Measurements from ENCODE around the gene PLCH2.

Gene PLCH2, protein sequence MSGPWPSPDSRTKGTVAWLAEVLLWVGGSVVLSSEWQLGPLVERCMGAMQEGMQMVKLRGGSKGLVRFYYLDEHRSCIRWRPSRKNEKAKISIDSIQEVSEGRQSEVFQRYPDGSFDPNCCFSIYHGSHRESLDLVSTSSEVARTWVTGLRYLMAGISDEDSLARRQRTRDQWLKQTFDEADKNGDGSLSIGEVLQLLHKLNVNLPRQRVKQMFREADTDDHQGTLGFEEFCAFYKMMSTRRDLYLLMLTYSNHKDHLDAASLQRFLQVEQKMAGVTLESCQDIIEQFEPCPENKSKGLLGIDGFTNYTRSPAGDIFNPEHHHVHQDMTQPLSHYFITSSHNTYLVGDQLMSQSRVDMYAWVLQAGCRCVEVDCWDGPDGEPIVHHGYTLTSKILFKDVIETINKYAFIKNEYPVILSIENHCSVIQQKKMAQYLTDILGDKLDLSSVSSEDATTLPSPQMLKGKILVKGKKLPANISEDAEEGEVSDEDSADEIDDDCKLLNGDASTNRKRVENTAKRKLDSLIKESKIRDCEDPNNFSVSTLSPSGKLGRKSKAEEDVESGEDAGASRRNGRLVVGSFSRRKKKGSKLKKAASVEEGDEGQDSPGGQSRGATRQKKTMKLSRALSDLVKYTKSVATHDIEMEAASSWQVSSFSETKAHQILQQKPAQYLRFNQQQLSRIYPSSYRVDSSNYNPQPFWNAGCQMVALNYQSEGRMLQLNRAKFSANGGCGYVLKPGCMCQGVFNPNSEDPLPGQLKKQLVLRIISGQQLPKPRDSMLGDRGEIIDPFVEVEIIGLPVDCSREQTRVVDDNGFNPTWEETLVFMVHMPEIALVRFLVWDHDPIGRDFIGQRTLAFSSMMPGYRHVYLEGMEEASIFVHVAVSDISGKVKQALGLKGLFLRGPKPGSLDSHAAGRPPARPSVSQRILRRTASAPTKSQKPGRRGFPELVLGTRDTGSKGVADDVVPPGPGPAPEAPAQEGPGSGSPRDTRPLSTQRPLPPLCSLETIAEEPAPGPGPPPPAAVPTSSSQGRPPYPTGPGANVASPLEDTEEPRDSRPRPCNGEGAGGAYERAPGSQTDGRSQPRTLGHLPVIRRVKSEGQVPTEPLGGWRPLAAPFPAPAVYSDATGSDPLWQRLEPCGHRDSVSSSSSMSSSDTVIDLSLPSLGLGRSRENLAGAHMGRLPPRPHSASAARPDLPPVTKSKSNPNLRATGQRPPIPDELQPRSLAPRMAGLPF (N-terminal part only)

DNA sequence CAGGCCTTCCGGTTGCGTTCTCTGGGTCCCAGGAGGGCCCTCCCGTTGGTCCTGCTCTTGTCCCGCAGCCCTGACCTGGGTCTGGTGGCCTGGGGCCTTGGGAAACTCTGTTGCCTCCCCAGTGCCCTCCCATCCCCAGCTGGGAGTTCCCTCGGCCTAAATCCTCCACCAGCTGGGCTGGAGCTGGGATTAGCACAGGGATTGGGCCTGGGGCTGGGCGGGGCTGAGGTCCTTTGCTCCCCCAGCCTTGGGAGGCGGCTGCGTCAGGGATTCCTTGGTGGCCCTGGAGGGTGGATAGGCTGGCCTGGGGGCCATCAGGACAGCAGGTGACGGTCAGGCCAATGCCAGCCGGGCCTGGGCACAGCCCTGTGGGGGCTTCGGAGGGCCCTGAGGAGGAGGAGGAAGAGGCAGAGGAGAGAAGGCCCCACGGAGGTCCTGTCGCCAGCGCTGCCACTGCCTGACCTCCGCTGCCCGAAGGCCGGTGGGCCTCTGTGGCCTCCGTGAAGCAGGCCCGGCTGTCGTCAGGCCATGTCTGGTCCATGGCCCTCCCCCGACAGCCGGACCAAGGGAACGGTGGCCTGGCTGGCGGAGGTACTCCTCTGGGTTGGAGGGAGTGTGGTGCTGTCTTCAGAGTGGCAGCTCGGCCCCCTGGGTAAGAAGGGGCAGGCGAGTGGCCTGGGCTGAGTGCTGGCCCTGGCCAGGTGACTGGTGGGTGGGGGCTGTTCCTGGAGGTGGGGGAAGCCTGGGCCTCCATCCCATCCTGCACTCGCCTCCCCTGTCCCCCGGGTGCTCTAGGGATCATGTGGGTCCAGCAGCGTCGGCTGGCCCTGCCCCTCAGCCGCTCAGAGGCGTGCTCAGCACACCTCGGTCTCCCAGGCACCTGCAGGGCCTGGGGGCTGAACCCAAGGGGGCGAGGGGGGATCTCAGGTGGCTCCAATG lies at the start of gene PLCH2:
Gene PLCH2, plus strand, starts transcription at position 229 of the 939 bp plus-strand sequence. Its CDS starts 300 bp downstream, at position 529.
- FAIRE-seq, result no peak
- DNase-seq (ENCODE audit: extremely low spot score, insufficient read length, low read depth), result no peak

DNA sequence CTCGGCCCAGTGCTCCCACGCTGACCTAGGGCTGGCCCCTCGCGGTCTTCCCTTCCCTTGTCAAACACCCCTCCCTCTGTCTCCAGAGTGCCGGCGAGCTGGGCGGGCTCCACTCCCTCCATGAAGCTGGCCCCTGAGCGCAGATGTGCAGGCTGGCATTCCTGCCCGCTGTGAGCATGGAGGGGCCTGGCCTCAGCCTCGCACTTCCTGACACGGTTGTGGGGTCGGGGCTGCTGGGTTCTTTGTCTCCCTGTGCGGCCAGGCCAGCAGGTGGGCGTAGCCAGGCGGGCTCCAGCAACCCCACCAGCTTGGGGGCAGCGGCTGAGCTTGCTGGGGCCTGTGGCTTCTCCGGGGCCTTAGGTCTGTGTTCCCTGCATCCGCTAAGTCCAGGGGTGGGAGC lies 49.5 kb upstream of the PLCH2 start:
- no peak for DNase-seq (ENCODE audit: extremely low spot score, insufficient read length, low read depth)
- FAIRE-seq, result no peak

DNA sequence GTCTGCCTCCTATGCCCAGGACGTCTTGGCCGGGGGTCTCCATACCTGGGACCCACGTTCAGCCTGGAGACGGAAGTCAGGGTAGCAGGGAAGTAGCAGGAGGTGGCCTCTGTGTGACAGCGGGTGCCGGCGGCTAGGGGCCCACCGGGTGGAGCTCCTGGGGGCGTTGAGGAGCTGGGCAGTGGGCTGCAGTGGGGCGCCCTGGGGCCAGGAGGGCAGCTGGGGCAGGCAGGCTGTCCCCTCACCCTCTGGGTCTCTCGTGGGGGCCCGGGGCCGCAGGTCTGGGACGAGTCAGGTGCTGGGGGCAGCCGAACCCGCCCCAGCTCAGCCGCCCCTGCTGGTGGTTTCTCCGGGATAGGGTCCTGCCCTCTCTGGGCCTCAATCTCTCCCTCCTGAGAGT lies 49.0 kb upstream of the PLCH2 start:
- DNase-seq (ENCODE audit: extremely low spot score, insufficient read length, low read depth) (no peak), FAIRE-seq (no peak)

DNA sequence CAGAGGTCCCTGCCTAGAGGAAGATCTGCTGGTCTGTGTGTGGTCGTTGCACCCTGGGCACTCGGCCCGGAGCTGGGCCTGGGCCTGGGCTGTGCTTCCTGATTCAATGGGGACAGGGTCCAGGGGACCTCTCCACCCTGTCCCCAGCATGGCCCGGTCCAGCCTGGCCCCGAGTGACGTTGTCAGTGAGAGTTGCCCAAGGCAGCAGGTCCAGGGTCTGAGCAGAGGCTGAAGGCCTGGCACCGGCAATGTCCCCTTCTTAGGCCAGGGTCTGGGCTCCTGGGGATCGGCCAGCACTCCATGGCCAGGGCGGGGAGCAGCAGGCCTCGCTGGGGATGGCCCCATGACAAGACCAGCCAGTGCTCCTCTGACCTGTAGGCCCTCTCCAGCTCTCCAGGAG lies 48.1 kb upstream of the PLCH2 start:
- DNase-seq (ENCODE audit: extremely low spot score, insufficient read length, low read depth) (no peak), FAIRE-seq (no peak)

DNA sequence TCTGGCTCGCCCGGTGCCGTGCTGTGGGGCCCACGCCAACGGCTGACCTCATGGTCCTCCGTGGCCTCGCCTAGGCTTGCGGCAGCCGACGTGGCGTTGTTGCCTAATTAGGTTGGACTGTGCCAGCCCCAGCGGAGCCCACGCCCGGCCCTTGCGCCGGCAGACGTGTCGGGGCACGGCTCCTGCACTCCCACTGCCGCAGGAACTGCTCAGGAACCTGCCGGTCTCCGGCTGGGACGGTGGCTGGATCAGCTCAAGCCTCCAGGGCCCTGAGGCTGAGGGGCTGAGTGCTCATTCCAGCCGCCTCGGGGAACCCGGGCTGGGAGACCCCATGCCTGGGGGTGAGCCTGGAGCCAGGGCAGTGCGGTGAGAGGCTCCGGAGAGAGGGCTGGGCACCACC lies 47.6 kb upstream of the PLCH2 start:
- FAIRE-seq (no peak), DNase-seq (ENCODE audit: extremely low spot score, insufficient read length, low read depth) (no peak)

DNA sequence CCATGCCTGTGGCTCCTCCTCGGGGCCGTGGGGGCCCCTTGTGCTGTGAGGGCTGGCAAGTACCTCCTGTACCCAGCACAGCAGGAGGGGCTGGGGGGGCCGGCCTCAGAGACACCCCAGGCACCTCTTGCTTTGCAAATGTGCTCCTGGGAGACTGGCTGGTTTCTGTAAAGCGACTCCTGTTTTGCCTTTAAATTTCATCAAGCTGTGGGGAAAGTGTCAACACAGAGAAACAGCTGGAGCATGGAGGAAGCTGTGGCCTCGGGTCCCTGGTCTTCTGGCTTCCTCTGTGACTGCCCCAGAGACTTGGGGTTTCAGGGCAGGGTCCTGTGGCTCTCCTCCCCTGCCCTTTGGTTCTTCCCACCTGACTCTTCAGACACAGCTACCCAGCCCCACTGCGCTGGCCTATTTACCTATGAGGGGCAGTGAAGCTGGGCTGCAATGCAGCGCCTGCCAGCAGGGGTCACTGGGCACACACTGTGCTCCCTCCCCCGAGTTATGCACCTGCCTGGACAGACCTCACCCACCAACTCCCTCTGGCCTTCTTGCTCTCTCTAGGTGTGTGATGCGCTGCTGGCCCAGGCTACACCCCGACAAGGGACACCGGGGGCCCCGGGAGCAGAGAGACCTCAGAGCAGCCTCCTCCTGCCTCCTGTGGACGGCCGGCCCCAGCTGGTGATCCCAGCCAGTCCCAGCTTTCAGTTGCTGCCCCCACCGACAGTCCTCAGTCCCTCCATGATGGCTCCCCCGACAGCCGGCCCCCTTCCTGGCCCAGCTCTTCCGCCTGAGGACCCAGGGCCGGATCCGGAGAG lies 46.1 kb upstream of the PLCH2 start:
- DNase-seq (ENCODE audit: extremely low spot score, insufficient read length, low read depth), result no peak
- FAIRE-seq, result no peak

DNA sequence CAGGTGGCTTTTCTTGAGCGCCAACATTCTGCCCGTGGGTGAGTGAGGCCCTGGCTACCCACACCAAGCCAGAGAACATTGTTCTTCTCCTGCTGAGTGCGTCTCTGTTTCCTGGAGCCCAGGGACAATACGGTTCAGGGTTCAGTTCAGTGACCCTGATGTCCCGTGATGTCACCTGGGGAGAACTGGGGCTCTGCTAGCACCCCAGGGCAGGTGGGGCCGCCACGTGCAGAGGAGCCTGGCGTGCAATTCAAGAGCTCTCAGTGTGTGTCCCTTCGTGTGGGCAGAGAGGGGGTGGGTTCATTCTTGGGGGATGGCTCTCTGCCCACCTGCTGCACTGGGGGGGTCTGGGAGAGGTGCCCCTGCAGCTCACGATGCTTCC lies 45.5 kb upstream of the PLCH2 start:
- FAIRE-seq (no peak), DNase-seq (ENCODE audit: extremely low spot score, insufficient read length, low read depth) (no peak)

DNA sequence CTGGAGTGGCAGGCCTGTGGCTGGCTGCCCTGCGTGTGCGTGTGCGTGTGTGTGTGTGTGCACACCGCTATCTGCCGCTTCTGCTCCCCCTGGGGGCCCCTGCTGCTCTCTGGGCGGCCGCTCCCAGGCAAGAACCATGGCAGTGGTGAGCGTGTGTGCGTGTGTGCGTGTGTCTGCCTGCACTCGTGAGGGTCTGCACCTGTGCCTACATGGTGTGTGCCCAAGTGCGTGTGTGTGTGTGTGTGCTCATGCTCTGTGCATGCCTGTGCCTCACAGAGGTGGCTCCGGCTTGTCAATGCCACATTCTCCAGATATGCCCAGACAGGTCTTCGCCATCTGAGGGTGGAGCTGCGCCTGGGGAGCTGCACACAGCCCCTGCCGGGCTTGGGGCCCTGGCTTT lies 45.0 kb upstream of the PLCH2 start:
- DNase-seq (ENCODE audit: extremely low spot score, insufficient read length, low read depth) (no peak), FAIRE-seq (no peak)

DNA sequence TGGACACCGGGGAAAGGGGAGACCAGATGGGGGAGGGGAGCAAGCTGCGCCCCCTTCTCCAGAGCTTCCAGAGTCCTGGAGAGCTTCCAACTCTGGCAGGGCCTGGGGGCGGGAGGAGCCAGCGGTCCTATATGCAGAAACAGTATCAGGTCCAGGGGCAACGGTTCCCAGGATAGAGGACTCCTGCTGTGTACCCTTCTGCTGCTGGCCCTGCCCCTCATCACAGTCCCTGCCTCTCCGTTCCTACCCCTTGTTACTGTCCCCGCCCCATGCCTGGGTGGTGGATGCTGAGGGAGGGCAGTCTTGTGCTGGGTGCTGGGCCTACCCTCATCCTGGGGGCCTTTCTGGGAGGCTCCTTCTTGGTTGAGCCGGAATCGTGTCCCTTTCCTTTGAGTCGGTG lies 44.6 kb upstream of the PLCH2 start:
- no peak for FAIRE-seq
- no peak for DNase-seq (ENCODE audit: extremely low spot score, insufficient read length, low read depth)

DNA sequence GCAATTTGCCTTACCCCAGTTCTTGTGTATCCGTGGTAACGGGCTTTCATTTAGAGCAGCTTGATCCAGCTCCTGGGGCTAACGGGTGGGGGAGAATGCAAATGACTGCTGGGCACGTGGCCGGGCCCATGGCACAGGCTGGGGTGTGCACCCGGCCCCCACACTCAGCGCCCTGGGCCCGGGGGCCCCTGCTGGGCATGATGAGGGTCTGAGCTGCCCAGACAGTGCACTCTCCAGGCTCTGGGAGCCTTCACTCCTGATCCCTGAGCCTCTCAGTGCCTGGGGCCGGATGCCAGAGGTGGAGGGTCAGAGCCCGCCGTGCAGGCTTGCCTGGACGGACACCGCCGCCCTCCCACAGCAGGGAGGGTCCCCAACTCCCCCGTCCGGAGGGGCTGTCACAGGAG lies 43.6 kb upstream of the PLCH2 start:
- FAIRE-seq (no peak), DNase-seq (ENCODE audit: extremely low spot score, insufficient read length, low read depth) (no peak)

DNA sequence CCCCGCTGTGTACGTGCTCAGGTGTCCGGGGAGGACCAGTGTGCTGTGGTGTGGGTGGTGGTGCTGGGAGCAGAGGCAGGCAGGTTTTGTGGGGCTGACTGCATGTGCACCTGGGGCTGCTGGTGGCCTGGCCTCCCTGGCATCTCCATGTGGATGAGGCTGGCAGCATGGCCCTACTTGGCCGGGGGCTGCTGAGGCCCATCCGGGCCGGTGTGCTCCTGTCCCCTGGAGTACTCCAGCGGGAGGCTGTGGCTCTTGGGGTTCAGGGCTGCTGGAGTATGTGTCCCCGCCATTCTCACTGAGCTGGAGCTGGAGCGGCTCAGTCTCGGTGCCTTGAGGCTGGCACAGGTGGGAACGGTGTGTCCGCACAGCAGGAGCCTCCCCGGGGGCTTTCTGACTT lies 42.9 kb upstream of the PLCH2 start:
- DNase-seq (ENCODE audit: extremely low spot score, insufficient read length, low read depth) (no peak), FAIRE-seq (no peak)

DNA sequence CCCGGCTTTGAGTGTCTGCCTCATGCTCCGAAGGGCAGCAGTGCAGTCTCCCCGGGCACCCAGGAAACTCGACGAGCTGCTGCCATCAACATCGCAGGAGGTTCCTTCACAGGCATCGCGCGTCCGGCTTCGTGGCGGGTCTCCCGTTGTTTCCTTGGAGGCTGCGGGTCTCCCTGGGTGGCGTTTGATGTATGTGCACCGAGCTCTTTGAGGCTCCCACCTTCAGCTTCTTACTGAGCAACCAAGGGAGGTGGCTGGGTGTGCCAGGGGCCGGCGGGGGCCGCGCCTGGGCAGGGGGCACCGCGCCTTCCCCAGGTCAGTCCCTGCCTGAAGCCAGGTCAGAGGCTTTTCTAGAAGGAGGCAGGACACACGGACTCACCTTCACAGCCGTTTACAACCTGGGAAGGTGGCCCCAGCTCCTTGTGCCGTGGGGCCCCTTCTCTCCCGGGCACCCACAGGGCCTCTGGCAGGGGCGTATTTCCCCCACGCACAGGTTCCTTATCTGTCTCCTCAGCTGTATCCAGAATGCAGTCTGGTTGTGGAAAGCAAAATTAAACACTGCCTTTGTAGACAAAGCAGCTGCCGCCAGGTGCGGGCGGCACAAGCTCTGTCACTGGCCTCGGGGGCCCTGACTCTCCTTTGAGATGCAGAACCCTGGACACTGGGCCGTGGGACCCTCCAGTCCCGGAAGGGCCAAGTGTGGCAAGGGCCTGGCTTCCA lies 42.0 kb upstream of the PLCH2 start:
- no peak for FAIRE-seq
- DNase-seq (ENCODE audit: extremely low spot score, insufficient read length, low read depth), result no peak

DNA sequence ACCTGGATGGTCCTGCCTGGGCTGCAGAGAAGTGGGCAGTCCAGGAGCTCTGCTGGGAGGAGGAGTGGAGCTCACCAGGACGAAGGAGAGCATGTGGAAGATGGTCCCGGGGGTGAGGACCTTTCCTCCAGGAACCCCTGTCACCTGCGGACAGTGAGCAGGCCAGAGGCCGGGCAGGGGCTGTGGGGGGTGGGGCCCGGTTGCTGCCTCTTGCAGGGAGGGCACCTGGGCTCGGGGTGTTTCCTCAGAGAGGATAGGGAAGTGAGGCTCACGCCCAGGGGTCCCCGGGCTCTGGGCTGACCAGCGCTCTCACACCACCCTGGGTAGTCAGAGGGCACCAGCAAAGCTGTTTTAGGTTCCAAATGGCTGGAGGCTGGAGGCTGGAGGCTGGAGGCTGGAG lies 41.0 kb upstream of the PLCH2 start:
- DNase-seq (ENCODE audit: extremely low spot score, insufficient read length, low read depth) (no peak), FAIRE-seq (no peak)

DNA sequence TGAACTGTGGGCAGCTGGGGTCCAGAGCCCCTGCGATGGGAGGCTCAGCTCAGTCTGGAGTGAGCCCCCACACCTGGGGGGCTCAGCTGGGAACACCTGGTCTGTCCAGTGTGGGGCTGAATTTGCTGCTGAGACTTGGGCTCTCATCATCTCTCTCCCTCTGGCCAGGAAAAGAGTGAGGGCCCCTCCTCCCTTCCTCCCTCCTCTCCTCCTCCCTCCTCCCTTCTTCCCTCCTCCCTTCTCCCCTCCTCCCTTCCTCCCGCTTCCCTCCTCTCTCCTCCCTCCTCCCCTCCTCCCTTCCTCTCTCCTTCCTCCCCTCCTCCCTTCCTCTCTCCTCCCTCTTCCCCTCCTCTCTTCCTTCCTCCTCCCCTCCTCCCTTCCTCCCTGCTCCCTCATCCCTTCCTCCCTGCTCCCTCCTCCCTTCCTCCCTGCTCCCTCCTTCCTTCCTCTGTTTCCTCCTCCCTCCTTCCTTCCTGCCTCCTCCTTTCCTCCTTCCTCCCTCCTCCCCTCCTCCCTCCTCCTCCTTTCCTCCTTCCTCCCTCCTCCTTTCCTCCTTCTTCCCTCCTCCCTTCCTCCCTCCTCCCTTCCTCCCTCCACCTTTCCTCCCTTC lies 40.2 kb upstream of the PLCH2 start:
- no peak for DNase-seq (ENCODE audit: extremely low spot score, insufficient read length, low read depth)
- no peak for FAIRE-seq

DNA sequence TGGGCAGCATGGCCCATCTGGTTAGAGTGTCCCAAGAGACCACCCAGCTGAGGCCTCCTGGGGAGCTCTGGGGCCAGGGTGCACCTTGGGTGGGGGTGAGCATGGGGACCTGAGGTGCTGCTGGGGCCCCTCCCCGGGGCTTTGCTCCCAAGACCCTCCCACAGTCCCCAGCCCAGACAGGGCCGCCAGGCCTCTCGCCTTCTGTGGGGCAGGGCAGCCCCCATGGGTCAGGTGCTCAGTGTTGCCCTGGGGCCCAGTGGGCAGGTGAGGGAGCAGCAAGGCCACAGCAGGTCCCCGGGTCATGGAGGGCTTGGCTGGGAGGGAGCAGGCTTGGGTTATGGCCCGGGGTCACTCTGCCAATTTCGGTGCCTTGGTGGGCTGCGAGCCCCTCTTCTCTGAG lies 39.2 kb upstream of the PLCH2 start:
- DNase-seq (ENCODE audit: extremely low spot score, insufficient read length, low read depth) (no peak), FAIRE-seq (no peak)

DNA sequence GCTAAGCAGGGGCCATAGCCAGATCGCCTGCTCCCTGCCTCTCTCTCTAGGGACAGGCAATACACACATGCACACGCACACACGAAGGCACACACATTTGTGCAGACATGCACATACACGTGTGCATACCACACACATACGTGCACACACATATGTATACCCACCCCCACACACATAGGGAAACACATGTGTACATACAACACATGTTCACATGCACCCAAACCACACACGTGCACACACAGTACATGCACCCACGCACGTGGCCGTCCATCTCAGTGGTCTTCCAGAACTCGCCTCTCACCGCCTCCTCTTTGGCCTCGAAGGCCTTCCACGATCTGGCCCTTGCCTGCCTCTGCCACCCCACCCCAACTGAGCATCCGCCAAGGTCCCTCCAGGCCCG lies 38.5 kb upstream of the PLCH2 start:
- FAIRE-seq, result no peak
- DNase-seq (ENCODE audit: extremely low spot score, insufficient read length, low read depth), result no peak

DNA sequence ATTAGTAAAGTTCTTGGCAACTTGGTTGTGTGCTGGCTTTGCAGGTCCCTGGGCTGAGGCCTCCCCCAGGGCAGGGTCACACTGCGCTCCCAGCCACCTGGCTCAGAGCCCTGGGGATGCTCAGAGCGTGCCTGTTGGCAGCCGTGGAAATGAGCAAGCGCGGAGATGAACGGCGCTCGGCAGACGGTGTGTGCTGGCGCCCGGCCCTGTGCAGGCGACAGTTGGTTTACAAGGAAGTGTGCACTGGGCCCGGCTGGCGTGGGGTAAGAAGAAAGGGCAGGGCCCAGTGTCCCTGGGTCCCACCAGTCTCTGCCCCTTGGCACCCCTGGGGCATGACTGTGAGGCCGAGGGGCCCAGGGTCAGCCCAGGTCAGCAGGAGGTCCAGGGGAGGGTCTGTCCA lies 38.1 kb upstream of the PLCH2 start:
- DNase-seq (ENCODE audit: extremely low spot score, insufficient read length, low read depth) (no peak), FAIRE-seq (no peak)

DNA sequence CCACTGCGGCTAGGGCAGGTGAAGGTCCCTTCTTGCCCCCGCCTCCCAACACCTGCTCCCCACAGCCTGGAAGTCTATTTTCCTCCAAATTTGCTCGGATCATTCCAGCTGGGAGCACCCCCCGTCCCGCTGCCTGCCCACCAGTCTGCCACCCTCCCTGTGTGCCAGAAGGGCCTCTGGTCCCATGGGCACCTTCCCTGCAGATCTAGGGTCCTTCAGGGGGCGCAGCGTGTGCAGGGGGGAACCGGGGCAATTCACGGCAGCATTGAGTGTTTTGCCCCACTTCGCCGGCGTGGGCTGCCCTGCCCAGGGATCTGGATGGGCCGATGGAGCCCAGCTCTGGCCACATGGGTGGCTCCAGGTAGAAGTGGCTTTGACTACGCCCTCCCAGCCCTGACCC lies 37.4 kb upstream of the PLCH2 start:
- DNase-seq (ENCODE audit: extremely low spot score, insufficient read length, low read depth) (no peak), FAIRE-seq (no peak)
